ENCODE results near the gene RBBP6.

DNA sequence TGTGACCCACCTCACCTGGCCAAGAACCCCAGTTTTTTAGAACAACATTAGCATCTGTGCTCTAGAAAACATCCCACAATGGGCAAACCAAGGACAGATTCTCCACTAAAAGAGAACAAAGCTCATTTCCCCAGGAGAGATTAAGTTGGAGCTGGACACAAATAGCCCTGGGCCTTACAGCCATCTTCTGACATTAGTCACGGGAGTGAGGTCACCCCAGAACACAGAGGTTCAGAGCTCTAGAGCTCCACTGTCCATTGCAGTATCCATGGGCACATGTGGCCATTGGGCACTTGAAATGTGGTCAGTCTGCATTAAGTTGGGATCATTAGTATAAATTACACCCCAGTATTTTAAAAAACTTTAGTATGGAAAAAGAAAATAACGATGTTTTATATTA is 47.6 kb upstream of the RBBP6 start:
- TF ChIP-seq ZNF530 (tag by site-specific recombination; IDR thresholded peaks at IDR 0.05; ENCODE audit: low read depth) (no peak), ZNF292 (tag by site-specific recombination; IDR thresholded peaks at IDR 0.05; ENCODE audit: borderline replicate concordance, low read depth) (no peak), REST (tag by site-specific recombination; IDR thresholded peaks at IDR 0.05) (no peak), KLF1 (tag by site-specific recombination; IDR thresholded peaks at IDR 0.05) (no peak), ZBTB26 (tag by site-specific recombination; optimal IDR thresholded peaks at IDR 0.05) (no peak), ZNF148 (tag by site-specific recombination; IDR thresholded peaks at IDR 0.05; ENCODE audit: borderline replicate concordance) (no peak), ZNF514 (tag by site-specific recombination; IDR thresholded peaks at IDR 0.05) (no peak), ZNF133 (tag by site-specific recombination; IDR thresholded peaks at IDR 0.05) (no peak), CTCF (tag by site-specific recombination; IDR thresholded peaks at IDR 0.05) (no peak), ZNF10 (tag by site-specific recombination; IDR thresholded peaks at IDR 0.05) (no peak), ZNF623 (tag by site-specific recombination; IDR thresholded peaks at IDR 0.05) (no peak), ZNF777 (tag by site-specific recombination; IDR thresholded peaks at IDR 0.05; ENCODE audit: borderline replicate concordance) (no peak)
- TF ChIP-seq, protein P1, sequence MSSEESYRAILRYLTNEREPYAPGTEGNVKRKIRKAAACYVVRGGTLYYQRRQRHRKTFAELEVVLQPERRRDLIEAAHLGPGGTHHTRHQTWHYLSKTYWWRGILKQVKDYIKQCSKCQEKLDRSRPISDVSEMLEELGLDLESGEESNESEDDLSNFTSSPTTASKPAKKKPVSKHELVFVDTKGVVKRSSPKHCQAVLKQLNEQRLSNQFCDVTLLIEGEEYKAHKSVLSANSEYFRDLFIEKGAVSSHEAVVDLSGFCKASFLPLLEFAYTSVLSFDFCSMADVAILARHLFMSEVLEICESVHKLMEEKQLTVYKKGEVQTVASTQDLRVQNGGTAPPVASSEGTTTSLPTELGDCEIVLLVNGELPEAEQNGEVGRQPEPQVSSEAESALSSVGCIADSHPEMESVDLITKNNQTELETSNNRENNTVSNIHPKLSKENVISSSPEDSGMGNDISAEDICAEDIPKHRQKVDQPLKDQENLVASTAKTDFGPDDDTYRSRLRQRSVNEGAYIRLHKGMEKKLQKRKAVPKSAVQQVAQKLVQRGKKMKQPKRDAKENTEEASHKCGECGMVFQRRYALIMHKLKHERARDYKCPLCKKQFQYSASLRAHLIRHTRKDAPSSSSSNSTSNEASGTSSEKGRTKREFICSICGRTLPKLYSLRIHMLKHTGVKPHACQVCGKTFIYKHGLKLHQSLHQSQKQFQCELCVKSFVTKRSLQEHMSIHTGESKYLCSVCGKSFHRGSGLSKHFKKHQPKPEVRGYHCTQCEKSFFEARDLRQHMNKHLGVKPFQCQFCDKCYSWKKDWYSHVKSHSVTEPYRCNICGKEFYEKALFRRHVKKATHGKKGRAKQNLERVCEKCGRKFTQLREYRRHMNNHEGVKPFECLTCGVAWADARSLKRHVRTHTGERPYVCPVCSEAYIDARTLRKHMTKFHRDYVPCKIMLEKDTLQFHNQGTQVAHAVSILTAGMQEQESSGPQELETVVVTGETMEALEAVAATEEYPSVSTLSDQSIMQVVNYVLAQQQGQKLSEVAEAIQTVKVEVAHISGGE (tag by site-specific recombination; conservative IDR thresholded peaks at IDR 0.05; ENCODE audit: low read depth) = no peak

Data from HEK293 (cell line).